HepG2 (cell line): ENCODE results near the gene ZNF540. TPM values are rescaled to one million over a fixed set of nuclear protein-coding genes. Genes with fewer than 3 reads are reported as not detected.

ENCODE experiments used
- ARHGAP35 ChIP-seq: sonication (generic); formaldehyde crosslinking; IDR thresholded peaks from 2 replicates; pipeline ENCODE4 v1.9.0; 2022; ENCODE audit warnings: mild to moderate bottlenecking, inconsistent platforms, moderate library complexity, missing genetic modification reagents, borderline replicate concordance
- MED13 ChIP-seq: sonication (generic); formaldehyde crosslinking; IDR thresholded peaks from 2 replicates; pipeline ENCODE4 v1.5.0; 2020; ENCODE audit warnings: missing genetic modification reagents
- MEIS1 ChIP-seq: sonication (generic); formaldehyde crosslinking; IDR thresholded peaks from 2 replicates; pipeline ENCODE4 v1.9.0; 2021; ENCODE audit warnings: mild to moderate bottlenecking, missing genetic modification reagents, moderate library complexity, borderline replicate concordance
- RAD21 ChIP-seq: fragments of 450-650 bp; formaldehyde crosslinking; IDR thresholded peaks from 2 replicates; pipeline ENCODE4 v1.5.0; 2020; ENCODE audit warnings: mild to moderate bottlenecking
- REPIN1 ChIP-seq: sonication (generic); formaldehyde crosslinking; IDR thresholded peaks from 2 replicates; pipeline ENCODE4 v1.8.0; 2022; ENCODE audit warnings: missing genetic modification reagents, low read depth, mild to moderate bottlenecking, borderline replicate concordance
- SAFB2 ChIP-seq: sonication (generic); formaldehyde crosslinking; IDR thresholded peaks from 2 replicates; pipeline ENCODE4 v1.5.1; 2020; ENCODE audit warnings: missing genetic modification reagents, low read depth, mild to moderate bottlenecking, borderline replicate concordance
- ZNF562 ChIP-seq: sonication (generic); formaldehyde crosslinking; IDR thresholded peaks from 2 replicates; pipeline ENCODE4 v1.8.0; 2022; ENCODE audit warnings: missing genetic modification reagents, borderline replicate concordance
- ZNF775 ChIP-seq: sonication (generic); formaldehyde crosslinking; IDR thresholded peaks from 2 replicates; pipeline ENCODE4 v1.4.0; 2020; ENCODE audit warnings: missing genetic modification reagents, mild to moderate bottlenecking, moderate library complexity, borderline replicate concordance
- ZNF788 ChIP-seq: sonication (generic); formaldehyde crosslinking; IDR thresholded peaks from 2 replicates; pipeline ENCODE4 v1.5.0; 2020; ENCODE audit warnings: mild to moderate bottlenecking, missing genetic modification reagents, borderline replicate concordance
- polyA plus RNA-seq, 8 experiments: library from polyadenylated mRNA; depleted of rRNA in 3 of 8; stranded (reverse) in 7 of 8; unstranded in 1 of 8; fragments of >200 nt; fragmentation: Illumina TruSeq in 4 of 8; extraction: Trizol in 4 of 8; gene quantifications; 2 replicates each; pipeline versions ENCODE4 v1.2.1 to v1.2.3, GENCODE V29; 2011 to 2016; ENCODE audit warnings: low read depth in 4 of 8, missing spikeins in 1 of 8, mixed read lengths in 1 of 8; ENCODE audit not compliant: insufficient read depth in 1 of 8
- total RNA-seq, 5 experiments: library from RNA; depleted of rRNA; stranded (reverse); fragments of >200 nt; fragmentation: Illumina TruSeq; extraction: Trizol; gene quantifications; 2 replicates each; pipeline ENCODE4 v1.2.3, GENCODE V29; 2016; ENCODE audit warnings: low read depth in 1 of 5
- TF ChIP-seq, protein P1 (sequence below): sonication (generic); formaldehyde crosslinking; IDR thresholded peaks from 2 replicates; pipeline ENCODE4 v1.4.0; 2020; ENCODE audit warnings: mild to moderate bottlenecking, missing genetic modification reagents, borderline replicate concordance
- TF ChIP-seq, protein P2 (sequence below): sonication (generic); formaldehyde crosslinking; IDR thresholded peaks from 2 replicates; pipeline ENCODE4 v1.4.0; 2020; ENCODE audit warnings: mild to moderate bottlenecking, missing genetic modification reagents, borderline replicate concordance
- TF ChIP-seq, protein P3 (sequence below): sonication (generic); formaldehyde crosslinking; IDR thresholded peaks from 2 replicates; pipeline ENCODE4 v1.4.0; 2020; ENCODE audit warnings: missing genetic modification reagents
- TF ChIP-seq, protein P4 (sequence below): sonication (generic); formaldehyde crosslinking; IDR thresholded peaks from 2 replicates; pipeline ENCODE4 v1.5.1; 2020; ENCODE audit warnings: missing genetic modification reagents, mild to moderate bottlenecking, borderline replicate concordance
- TF ChIP-seq, protein P5 (sequence below): sonication (generic); formaldehyde crosslinking; IDR thresholded peaks from 2 replicates; pipeline ENCODE4 v1.8.0; 2022; ENCODE audit warnings: missing genetic modification reagents, mild to moderate bottlenecking, moderate library complexity, borderline replicate concordance

ZNF540 gene
- total and polyA plus RNA-seq, 2 of the 13 experiments (the other 11 are each of a cell fraction or from before 2014, with no cell fraction given) = 0.21 to 0.40 TPM

DNA sequence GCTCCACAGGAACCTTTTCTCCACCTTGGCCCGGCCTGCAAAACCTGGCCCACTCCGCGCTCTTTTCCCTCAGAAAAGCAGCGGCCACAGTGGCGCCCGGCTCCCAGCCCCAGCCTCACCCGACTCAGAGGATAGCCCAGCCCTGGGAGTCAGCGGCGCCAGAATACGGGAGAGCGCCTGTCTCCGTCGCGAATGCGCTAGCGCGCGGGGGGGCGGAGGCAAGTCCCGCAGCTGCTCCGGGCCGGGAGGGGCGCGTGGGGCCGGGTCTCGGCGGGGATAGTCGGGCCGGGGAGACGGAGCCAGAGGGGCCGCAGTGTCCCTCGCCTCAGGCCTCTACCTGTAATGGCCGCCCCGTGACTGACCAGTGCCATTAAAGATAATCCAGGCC is 60.6 kb downstream of the ZNF540 start, which contains the start of gene ZFP30 (continued):
- no peak; the same call in 1 of the 2 replicates for TF ChIP-seq RAD21 (CRISPR knock-in tag)
- TF ChIP-seq, protein P1, sequence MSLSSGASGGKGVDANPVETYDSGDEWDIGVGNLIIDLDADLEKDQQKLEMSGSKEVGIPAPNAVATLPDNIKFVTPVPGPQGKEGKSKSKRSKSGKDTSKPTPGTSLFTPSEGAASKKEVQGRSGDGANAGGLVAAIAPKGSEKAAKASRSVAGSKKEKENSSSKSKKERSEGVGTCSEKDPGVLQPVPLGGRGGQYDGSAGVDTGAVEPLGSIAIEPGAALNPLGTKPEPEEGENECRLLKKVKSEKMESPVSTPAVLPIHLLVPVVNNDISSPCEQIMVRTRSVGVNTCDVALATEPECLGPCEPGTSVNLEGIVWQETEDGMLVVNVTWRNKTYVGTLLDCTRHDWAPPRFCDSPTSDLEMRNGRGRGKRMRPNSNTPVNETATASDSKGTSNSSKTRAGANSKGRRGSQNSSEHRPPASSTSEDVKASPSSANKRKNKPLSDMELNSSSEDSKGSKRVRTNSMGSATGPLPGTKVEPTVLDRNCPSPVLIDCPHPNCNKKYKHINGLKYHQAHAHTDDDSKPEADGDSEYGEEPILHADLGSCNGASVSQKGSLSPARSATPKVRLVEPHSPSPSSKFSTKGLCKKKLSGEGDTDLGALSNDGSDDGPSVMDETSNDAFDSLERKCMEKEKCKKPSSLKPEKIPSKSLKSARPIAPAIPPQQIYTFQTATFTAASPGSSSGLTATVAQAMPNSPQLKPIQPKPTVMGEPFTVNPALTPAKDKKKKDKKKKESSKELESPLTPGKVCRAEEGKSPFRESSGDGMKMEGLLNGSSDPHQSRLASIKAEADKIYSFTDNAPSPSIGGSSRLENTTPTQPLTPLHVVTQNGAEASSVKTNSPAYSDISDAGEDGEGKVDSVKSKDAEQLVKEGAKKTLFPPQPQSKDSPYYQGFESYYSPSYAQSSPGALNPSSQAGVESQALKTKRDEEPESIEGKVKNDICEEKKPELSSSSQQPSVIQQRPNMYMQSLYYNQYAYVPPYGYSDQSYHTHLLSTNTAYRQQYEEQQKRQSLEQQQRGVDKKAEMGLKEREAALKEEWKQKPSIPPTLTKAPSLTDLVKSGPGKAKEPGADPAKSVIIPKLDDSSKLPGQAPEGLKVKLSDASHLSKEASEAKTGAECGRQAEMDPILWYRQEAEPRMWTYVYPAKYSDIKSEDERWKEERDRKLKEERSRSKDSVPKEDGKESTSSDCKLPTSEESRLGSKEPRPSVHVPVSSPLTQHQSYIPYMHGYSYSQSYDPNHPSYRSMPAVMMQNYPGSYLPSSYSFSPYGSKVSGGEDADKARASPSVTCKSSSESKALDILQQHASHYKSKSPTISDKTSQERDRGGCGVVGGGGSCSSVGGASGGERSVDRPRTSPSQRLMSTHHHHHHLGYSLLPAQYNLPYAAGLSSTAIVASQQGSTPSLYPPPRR (CRISPR knock-in tag) = no peak
- TF ChIP-seq, protein P2, sequence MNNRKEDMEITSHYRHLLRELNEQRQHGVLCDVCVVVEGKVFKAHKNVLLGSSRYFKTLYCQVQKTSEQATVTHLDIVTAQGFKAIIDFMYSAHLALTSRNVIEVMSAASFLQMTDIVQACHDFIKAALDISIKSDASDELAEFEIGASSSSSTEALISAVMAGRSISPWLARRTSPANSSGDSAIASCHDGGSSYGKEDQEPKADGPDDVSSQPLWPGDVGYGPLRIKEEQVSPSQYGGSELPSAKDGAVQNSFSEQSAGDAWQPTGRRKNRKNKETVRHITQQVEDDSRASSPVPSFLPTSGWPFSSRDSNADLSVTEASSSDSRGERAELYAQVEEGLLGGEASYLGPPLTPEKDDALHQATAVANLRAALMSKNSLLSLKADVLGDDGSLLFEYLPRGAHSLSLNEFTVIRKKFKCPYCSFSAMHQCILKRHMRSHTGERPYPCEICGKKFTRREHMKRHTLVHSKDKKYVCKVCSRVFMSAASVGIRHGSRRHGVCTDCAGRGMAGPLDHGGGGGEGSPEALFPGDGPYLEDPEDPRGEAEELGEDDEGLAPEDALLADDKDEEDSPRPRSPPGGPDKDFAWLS (CRISPR knock-in tag) = no peak
- TF ChIP-seq, protein P3, sequence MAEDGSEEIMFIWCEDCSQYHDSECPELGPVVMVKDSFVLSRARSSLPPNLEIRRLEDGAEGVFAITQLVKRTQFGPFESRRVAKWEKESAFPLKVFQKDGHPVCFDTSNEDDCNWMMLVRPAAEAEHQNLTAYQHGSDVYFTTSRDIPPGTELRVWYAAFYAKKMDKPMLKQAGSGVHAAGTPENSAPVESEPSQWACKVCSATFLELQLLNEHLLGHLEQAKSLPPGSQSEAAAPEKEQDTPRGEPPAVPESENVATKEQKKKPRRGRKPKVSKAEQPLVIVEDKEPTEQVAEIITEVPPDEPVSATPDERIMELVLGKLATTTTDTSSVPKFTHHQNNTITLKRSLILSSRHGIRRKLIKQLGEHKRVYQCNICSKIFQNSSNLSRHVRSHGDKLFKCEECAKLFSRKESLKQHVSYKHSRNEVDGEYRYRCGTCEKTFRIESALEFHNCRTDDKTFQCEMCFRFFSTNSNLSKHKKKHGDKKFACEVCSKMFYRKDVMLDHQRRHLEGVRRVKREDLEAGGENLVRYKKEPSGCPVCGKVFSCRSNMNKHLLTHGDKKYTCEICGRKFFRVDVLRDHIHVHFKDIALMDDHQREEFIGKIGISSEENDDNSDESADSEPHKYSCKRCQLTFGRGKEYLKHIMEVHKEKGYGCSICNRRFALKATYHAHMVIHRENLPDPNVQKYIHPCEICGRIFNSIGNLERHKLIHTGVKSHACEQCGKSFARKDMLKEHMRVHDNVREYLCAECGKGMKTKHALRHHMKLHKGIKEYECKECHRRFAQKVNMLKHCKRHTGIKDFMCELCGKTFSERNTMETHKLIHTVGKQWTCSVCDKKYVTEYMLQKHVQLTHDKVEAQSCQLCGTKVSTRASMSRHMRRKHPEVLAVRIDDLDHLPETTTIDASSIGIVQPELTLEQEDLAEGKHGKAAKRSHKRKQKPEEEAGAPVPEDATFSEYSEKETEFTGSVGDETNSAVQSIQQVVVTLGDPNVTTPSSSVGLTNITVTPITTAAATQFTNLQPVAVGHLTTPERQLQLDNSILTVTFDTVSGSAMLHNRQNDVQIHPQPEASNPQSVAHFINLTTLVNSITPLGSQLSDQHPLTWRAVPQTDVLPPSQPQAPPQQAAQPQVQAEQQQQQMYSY (CRISPR knock-in tag) = no peak; the same call in 1 of the 2 replicates
- 0 out of 2 replicates have a peak, but pooled peaks have one; percentile 8 for TF ChIP-seq SAFB2 (CRISPR knock-in tag)
- TF ChIP-seq, protein P4, sequence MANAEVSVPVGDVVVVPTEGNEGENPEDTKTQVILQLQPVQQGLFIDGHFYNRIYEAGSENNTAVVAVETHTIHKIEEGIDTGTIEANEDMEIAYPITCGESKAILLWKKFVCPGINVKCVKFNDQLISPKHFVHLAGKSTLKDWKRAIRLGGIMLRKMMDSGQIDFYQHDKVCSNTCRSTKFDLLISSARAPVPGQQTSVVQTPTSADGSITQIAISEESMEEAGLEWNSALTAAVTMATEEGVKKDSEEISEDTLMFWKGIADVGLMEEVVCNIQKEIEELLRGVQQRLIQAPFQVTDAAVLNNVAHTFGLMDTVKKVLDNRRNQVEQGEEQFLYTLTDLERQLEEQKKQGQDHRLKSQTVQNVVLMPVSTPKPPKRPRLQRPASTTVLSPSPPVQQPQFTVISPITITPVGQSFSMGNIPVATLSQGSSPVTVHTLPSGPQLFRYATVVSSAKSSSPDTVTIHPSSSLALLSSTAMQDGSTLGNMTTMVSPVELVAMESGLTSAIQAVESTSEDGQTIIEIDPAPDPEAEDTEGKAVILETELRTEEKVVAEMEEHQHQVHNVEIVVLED = peak; percentile 19; the same call in 1 of the 2 replicates
- no peak for TF ChIP-seq MED13 (CRISPR knock-in tag)
- no peak for TF ChIP-seq ZNF562 (CRISPR knock-in tag)
- TF ChIP-seq MEIS1 (CRISPR knock-in tag) = no peak
- no peak for TF ChIP-seq ARHGAP35 (CRISPR knock-in tag)
- TF ChIP-seq, protein P5, sequence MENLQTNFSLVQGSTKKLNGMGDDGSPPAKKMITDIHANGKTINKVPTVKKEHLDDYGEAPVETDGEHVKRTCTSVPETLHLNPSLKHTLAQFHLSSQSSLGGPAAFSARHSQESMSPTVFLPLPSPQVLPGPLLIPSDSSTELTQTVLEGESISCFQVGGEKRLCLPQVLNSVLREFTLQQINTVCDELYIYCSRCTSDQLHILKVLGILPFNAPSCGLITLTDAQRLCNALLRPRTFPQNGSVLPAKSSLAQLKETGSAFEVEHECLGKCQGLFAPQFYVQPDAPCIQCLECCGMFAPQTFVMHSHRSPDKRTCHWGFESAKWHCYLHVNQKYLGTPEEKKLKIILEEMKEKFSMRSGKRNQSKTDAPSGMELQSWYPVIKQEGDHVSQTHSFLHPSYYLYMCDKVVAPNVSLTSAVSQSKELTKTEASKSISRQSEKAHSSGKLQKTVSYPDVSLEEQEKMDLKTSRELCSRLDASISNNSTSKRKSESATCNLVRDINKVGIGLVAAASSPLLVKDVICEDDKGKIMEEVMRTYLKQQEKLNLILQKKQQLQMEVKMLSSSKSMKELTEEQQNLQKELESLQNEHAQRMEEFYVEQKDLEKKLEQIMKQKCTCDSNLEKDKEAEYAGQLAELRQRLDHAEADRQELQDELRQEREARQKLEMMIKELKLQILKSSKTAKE = no peak; the same call in 1 of the 2 replicates
- TF ChIP-seq ZNF775 (CRISPR knock-in tag) = no peak
- TF ChIP-seq ZNF788 (CRISPR knock-in tag) = no peak
- TF ChIP-seq REPIN1 (CRISPR knock-in tag) = 0 out of 2 replicates have a peak, but pooled peaks have one; percentile 15
